HepG2 (cell line): ENCODE results near the gene DCST2. TPM values are rescaled to one million over a fixed set of nuclear protein-coding genes. Genes with fewer than 3 reads are reported as not detected.

Experiments
- CBX1 ChIP-seq: IDR thresholded peaks from one replicate; pipeline ENCODE4 v1.6.1; 2016; ENCODE audit warnings: antibody characterized with exemption, low read depth
- CENPBD1 ChIP-seq: sonication (generic); formaldehyde crosslinking; IDR thresholded peaks from 2 replicates; pipeline ENCODE4 v1.8.0; 2022; ENCODE audit warnings: missing genetic modification reagents, low read depth, mild to moderate bottlenecking, borderline replicate concordance
- ELF1 ChIP-seq: sonication (generic); formaldehyde crosslinking; IDR thresholded peaks from 2 replicates; pipeline ENCODE4 v1.4.0; 2020; ENCODE audit warnings: missing genetic modification reagents
- HNF4A ChIP-seq: sonication (generic); formaldehyde crosslinking; IDR thresholded peaks from 2 replicates; pipeline ENCODE4 v1.4.0; 2020; ENCODE audit warnings: missing genetic modification reagents
- KLF15 ChIP-seq: sonication (generic); formaldehyde crosslinking; IDR thresholded peaks from 2 replicates; pipeline ENCODE4 v1.8.1; 2023; ENCODE audit warnings: borderline replicate concordance, mild to moderate bottlenecking, inconsistent platforms, missing genetic modification reagents, mixed read lengths
- NCOR1 ChIP-seq: fragments of 200-600 bp; sonication (generic); IDR thresholded peaks from 2 replicates; pipeline ENCODE4 v1.7.0; 2017; ENCODE audit warnings: antibody characterized with exemption, low read length, borderline replicate concordance
- PCBP1 ChIP-seq: fragments of 200-400 bp; formaldehyde crosslinking; IDR thresholded peaks from 2 replicates; pipeline ENCODE4 v1.6.1; 2017; ENCODE audit warnings: mild to moderate bottlenecking, low read depth, low read length, borderline replicate concordance
- POLR2AphosphoS2 ChIP-seq: IDR thresholded peaks from 2 replicates; pipeline ENCODE4 v1.6.1; 2011; ENCODE audit warnings: low read depth, low read length, improper control_type of control experiment
- PRDM15 ChIP-seq: sonication (generic); formaldehyde crosslinking; IDR thresholded peaks from 2 replicates; pipeline ENCODE4 v1.4.0; 2020; ENCODE audit warnings: missing genetic modification reagents
- TEF ChIP-seq: sonication (generic); formaldehyde crosslinking; IDR thresholded peaks from 2 replicates; pipeline ENCODE4 v1.5.0; 2020; ENCODE audit warnings: missing genetic modification reagents
- ZBTB26 ChIP-seq: IDR thresholded peaks from 2 replicates; pipeline ENCODE4 v1.6.1; 2016; ENCODE audit warnings: missing compliant biosample characterization, missing genetic modification reagents, borderline replicate concordance
- ZBTB4 ChIP-seq: sonication (generic); formaldehyde crosslinking; IDR thresholded peaks from 2 replicates; pipeline ENCODE4 v1.4.0; 2020; ENCODE audit warnings: missing genetic modification reagents, mild to moderate bottlenecking, borderline replicate concordance
- ZBTB42 ChIP-seq: sonication (generic); formaldehyde crosslinking; IDR thresholded peaks from 2 replicates; pipeline ENCODE4 v1.5.0; 2020; ENCODE audit warnings: mild to moderate bottlenecking, missing genetic modification reagents
- ZC3H4 ChIP-seq: sonication (generic); formaldehyde crosslinking; IDR thresholded peaks from 2 replicates; pipeline ENCODE4 v1.4.0; 2020; ENCODE audit warnings: missing genetic modification reagents, borderline replicate concordance
- ZNF704 ChIP-seq: sonication (generic); formaldehyde crosslinking; IDR thresholded peaks from 2 replicates; pipeline ENCODE4 v1.8.1; 2023; ENCODE audit warnings: mild to moderate bottlenecking, inconsistent platforms, moderate library complexity, missing genetic modification reagents, borderline replicate concordance
- ZNF775 ChIP-seq: sonication (generic); formaldehyde crosslinking; IDR thresholded peaks from 2 replicates; pipeline ENCODE4 v1.4.0; 2020; ENCODE audit warnings: missing genetic modification reagents, mild to moderate bottlenecking, moderate library complexity, borderline replicate concordance
- polyA plus RNA-seq, 8 experiments: library from polyadenylated mRNA; depleted of rRNA in 3 of 8; stranded (reverse) in 7 of 8; unstranded in 1 of 8; fragments of >200 nt; fragmentation: Illumina TruSeq in 4 of 8; extraction: Trizol in 4 of 8; gene quantifications; 2 replicates each; pipeline versions ENCODE4 v1.2.1 to v1.2.3, GENCODE V29; 2011 to 2016; ENCODE audit warnings: low read depth in 4 of 8, missing spikeins in 1 of 8, mixed read lengths in 1 of 8; ENCODE audit not compliant: insufficient read depth in 1 of 8
- total RNA-seq, 5 experiments: library from RNA; depleted of rRNA; stranded (reverse); fragments of >200 nt; fragmentation: Illumina TruSeq; extraction: Trizol; gene quantifications; 2 replicates each; pipeline ENCODE4 v1.2.3, GENCODE V29; 2016; ENCODE audit warnings: low read depth in 1 of 5

DCST2 gene
- total and polyA plus RNA-seq, 2 of the 13 experiments (the other 11 are each of a cell fraction or from before 2014, with no cell fraction given), result 0.74 TPM; not detected in 1

GRCh38 chr1:155001675-155002463 lies 31.7 kb downstream of the DCST2 start (continued):
- TF ChIP-seq ZNF704 (CRISPR knock-in tag), result no peak
- 0 out of 2 replicates have a peak, but pooled peaks have one; percentile 41 for TF ChIP-seq PCBP1
- no peak for TF ChIP-seq KLF15 (CRISPR knock-in tag)
- no peak for TF ChIP-seq TEF
- TF ChIP-seq ZNF775 (CRISPR knock-in tag), result no peak
- peak; percentile 54; the same call in 1 of the 2 replicates for TF ChIP-seq POLR2AphosphoS2
- no peak for TF ChIP-seq ZBTB42 (CRISPR knock-in tag)
- TF ChIP-seq ELF1, result no peak
- 0 out of 2 replicates have a peak, but pooled peaks have one; percentile 1 for TF ChIP-seq ZBTB26 (CRISPR knock-in tag)
- peak; percentile 17; the same call in 1 of the 2 replicates for TF ChIP-seq ZC3H4 (CRISPR knock-in tag)
- peak; percentile 77; the same call in 1 of the 2 replicates for TF ChIP-seq NCOR1
- TF ChIP-seq CBX1, result no peak
- peak; percentile 50; the same call in 1 of the 2 replicates for TF ChIP-seq PRDM15 (CRISPR knock-in tag)
- TF ChIP-seq CENPBD1, result no peak
- TF ChIP-seq HNF4A (CRISPR knock-in tag), result no peak
- no peak for TF ChIP-seq ZBTB4
